ENCODE results near the gene ADAMTS13. TPM values are rescaled to one million over a fixed set of nuclear protein-coding genes. Genes with fewer than 3 reads are reported as not detected.

Gene ADAMTS13
- total RNA-seq, 1 donor from 2014 or later, result 0.53 TPM

- H3K36me3 ChIP-seq (ENCODE audit: control insufficient read depth, insufficient read depth, low read length), result no peaks in the 10 kb centered on the region
- no peaks in the 10 kb centered on the region for H3K27me3 ChIP-seq (ENCODE audit: control insufficient read depth, insufficient read depth, low read length)
- TF ChIP-seq CTCF (IDR thresholded peaks at IDR 0.05; ENCODE audit: insufficient read depth, low read length, severe bottlenecking), result no peak
- H3K4me3 ChIP-seq (ENCODE audit: low read depth, low read length), result no peak overlapping the region
- FAIRE-seq (peak; percentile 55), DNase-seq (ENCODE audit: low read depth) (no peak)
Observed at GRCh38 chr9:133439337-133439736, 17.2 kb downstream of the ADAMTS13 start.

- DNase-seq (ENCODE audit: low read depth) (no peak), FAIRE-seq (no peak)
- no peak for TF ChIP-seq CTCF (IDR thresholded peaks at IDR 0.05; ENCODE audit: insufficient read depth, low read length, severe bottlenecking)
- no peak overlapping the region for H3K4me3 ChIP-seq (ENCODE audit: low read depth, low read length)
- peaks cover 3% of the 10 kb centered on the region for H3K27me3 ChIP-seq (ENCODE audit: control insufficient read depth, insufficient read depth, low read length)
- H3K36me3 ChIP-seq (ENCODE audit: control insufficient read depth, insufficient read depth, low read length), result no peaks in the 10 kb centered on the region
Observed at GRCh38 chr9:133440874-133441273, 18.7 kb downstream of the ADAMTS13 start.

GRCh38 chr9:133441571-133441970 is 19.4 kb downstream of the ADAMTS13 start:
- peaks cover 3% of the 10 kb centered on the region for H3K27me3 ChIP-seq (ENCODE audit: control insufficient read depth, insufficient read depth, low read length)
- TF ChIP-seq CTCF (IDR thresholded peaks at IDR 0.05; ENCODE audit: insufficient read depth, low read length, severe bottlenecking), result no peak
- no peak for FAIRE-seq

GRCh38 chr9:133443248-133443647 is 21.1 kb downstream of the ADAMTS13 start:
- no peak for DNase-seq (ENCODE audit: low read depth)
- no peak for TF ChIP-seq CTCF (IDR thresholded peaks at IDR 0.05; ENCODE audit: insufficient read depth, low read length, severe bottlenecking)
- FAIRE-seq, result no peak
- Histone ChIP-seq H3K36me3 (ENCODE audit: control insufficient read depth, insufficient read depth, low read length) (no peaks in the 10 kb centered on the region), H3K4me3 (ENCODE audit: low read depth, low read length) (no peak overlapping the region), H3K27me3 (ENCODE audit: control insufficient read depth, insufficient read depth, low read length) (peaks cover 3% of the 10 kb centered on the region)

More at GRCh38 chr9:133441571-133441970, 19.4 kb downstream of the ADAMTS13 start:
- Histone ChIP-seq H3K4me3 (ENCODE audit: low read depth, low read length) (no peak overlapping the region), H3K36me3 (ENCODE audit: control insufficient read depth, insufficient read depth, low read length) (no peaks in the 10 kb centered on the region)
- DNase-seq (ENCODE audit: low read depth), result no peak

- Histone ChIP-seq H3K27me3 (ENCODE audit: control insufficient read depth, insufficient read depth, low read length) (peaks cover 3% of the 10 kb centered on the region), H3K36me3 (ENCODE audit: control insufficient read depth, insufficient read depth, low read length) (no peaks in the 10 kb centered on the region), H3K4me3 (ENCODE audit: low read depth, low read length) (no peak overlapping the region)
- FAIRE-seq, result no peak
- peak; percentile 12 for DNase-seq (ENCODE audit: low read depth)
- no peak for TF ChIP-seq CTCF (IDR thresholded peaks at IDR 0.05; ENCODE audit: insufficient read depth, low read length, severe bottlenecking)
Observed at GRCh38 chr9:133443982-133444381, 21.8 kb downstream of the ADAMTS13 start.

GRCh38 chr9:133445293-133445969 is 23.3 kb downstream of the ADAMTS13 start:
- Histone ChIP-seq H3K4me3 (ENCODE audit: low read depth, low read length) (no peak overlapping the region), H3K36me3 (ENCODE audit: control insufficient read depth, insufficient read depth, low read length) (no peaks in the 10 kb centered on the region), H3K27me3 (ENCODE audit: control insufficient read depth, insufficient read depth, low read length) (peaks cover 3% of the 10 kb centered on the region)
- no peak for TF ChIP-seq CTCF (IDR thresholded peaks at IDR 0.05; ENCODE audit: insufficient read depth, low read length, severe bottlenecking)
- DNase-seq (ENCODE audit: low read depth), result no peak
- no peak for FAIRE-seq
